Transverse colon (tissue), 4 donors: ENCODE results near the gene CACNA1B.
"Not testable (repeated sequence)": the region's sequence is repeated elsewhere in the genome, so short reads cannot be mapped to it uniquely, and the experiment has no call there.

Experiments used
- EP300 ChIP-seq: sonication (generic); formaldehyde crosslinking; IDR thresholded peaks from one replicate; pipeline ENCODE4 v1.6.1; 2017; ENCODE audit warnings: antibody characterized with exemption, low read depth
- POLR2AphosphoS5 ChIP-seq, 3 donors: sonication (generic); formaldehyde crosslinking; IDR thresholded peaks; one replicate each; pipeline ENCODE4 v1.6.1; 2016; ENCODE audit warnings: antibody characterized with exemption in 3 of 3
- TF ChIP-seq, protein P1 (sequence below), 5 experiments: fragments of 200-600 bp in 3 of 5; fragments of 450-650 bp in 2 of 5; sonication (generic) in 3 of 5; IDR thresholded peaks; 1 replicate in 2 of 5; 2 replicates in 3 of 5; pipeline ENCODE4 v1.5.1; 2016 to 2017; ENCODE audit warnings: antibody characterized with exemption in 5 of 5, inconsistent platforms in 3 of 5, mild to moderate bottlenecking in 2 of 5, moderate library complexity in 1 of 5

DNA sequence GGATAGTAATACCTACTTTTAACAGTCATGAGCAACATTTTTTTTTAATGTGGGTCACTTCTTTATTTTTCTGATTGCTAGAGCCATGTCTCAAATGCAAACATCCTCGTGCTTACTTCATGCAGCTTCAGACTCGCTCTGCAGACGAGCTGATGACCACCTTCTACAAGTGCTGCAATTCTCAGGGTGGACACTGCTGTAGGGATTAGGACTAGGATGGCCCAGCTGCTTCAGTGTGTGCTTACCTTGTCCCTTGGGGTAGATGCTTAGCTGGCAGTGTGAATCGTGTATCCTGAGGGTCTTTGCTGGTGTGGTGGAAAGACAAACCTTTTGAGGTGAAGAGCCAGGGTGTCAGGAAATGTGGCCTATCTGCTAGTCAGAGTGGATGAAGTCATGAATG, 251.7 kb downstream of the CACNA1B start:
- TF ChIP-seq EP300; POLR2AphosphoS5 (IDR thresholded peaks at IDR 0.05): not testable (repeated sequence)
- TF ChIP-seq, protein P1, sequence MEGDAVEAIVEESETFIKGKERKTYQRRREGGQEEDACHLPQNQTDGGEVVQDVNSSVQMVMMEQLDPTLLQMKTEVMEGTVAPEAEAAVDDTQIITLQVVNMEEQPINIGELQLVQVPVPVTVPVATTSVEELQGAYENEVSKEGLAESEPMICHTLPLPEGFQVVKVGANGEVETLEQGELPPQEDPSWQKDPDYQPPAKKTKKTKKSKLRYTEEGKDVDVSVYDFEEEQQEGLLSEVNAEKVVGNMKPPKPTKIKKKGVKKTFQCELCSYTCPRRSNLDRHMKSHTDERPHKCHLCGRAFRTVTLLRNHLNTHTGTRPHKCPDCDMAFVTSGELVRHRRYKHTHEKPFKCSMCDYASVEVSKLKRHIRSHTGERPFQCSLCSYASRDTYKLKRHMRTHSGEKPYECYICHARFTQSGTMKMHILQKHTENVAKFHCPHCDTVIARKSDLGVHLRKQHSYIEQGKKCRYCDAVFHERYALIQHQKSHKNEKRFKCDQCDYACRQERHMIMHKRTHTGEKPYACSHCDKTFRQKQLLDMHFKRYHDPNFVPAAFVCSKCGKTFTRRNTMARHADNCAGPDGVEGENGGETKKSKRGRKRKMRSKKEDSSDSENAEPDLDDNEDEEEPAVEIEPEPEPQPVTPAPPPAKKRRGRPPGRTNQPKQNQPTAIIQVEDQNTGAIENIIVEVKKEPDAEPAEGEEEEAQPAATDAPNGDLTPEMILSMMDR (IDR thresholded peaks at IDR 0.05), result not testable (repeated sequence)
